HG02759 (cell line): ENCODE results near the gene CLCN2.
A peak's percentile ranks its signal among the peaks of the same experiment; 100 is the strongest.

Experiments used
- ATAC-seq: cut with Tn5 transposase; IDR thresholded peaks from one replicate; pipeline ENCODE4 v1.9.1; 2021; ENCODE audit warnings: mild to moderate bottlenecking, moderate library complexity; ENCODE audit not compliant: unreplicated experiment

CLCN2 gene

GRCh38 chr3:184381261-184382224 lies 20.1 kb upstream of the CLCN2 start:
- no peak for ATAC-seq

GRCh38 chr3:184380627-184381260 lies 19.3 kb upstream of the CLCN2 start:
- ATAC-seq = no peak

GRCh38 chr3:184380185-184380626 lies 18.8 kb upstream of the CLCN2 start:
- ATAC-seq = no peak

- no peak for ATAC-seq
Measured at GRCh38 chr3:184379358-184380184, 18.2 kb upstream of the CLCN2 start, which contains the start of gene CHRD. CHRD (plus strand) TSS chr3:184380054; CDS start chr3:184380319, 265 bp downstream.

GRCh38 chr3:184378651-184379357 lies 17.4 kb upstream of the CLCN2 start:
- no peak for ATAC-seq

- no peak for ATAC-seq
Measured at GRCh38 chr3:184377882-184378445, 16.6 kb upstream of the CLCN2 start, which contains the start of gene THPO. THPO (minus strand) TSS chr3:184378207; CDS start chr3:184376259, 1,948 bp downstream.

GRCh38 chr3:184377374-184377773 lies 16.0 kb upstream of the CLCN2 start:
- ATAC-seq = no peak

- no peak for ATAC-seq
Measured at GRCh38 chr3:184375747-184376461, 14.5 kb upstream of the CLCN2 start.

- ATAC-seq = no peak
Measured at GRCh38 chr3:184373422-184373821, 12.0 kb upstream of the CLCN2 start.

- ATAC-seq = no peak
Measured at GRCh38 chr3:184372911-184373310, 11.5 kb upstream of the CLCN2 start.

- no peak for ATAC-seq
Measured at GRCh38 chr3:184372296-184372821, 11.0 kb upstream of the CLCN2 start.

GRCh38 chr3:184371570-184372018 lies 10.2 kb upstream of the CLCN2 start:
- peak; percentile 76 for ATAC-seq

GRCh38 chr3:184368586-184369183 lies 7.3 kb upstream of the CLCN2 start:
- no peak for ATAC-seq

GRCh38 chr3:184368116-184368515 lies 6.7 kb upstream of the CLCN2 start:
- no peak for ATAC-seq

- ATAC-seq = no peak
Measured at GRCh38 chr3:184366619-184367289, 5.3 kb upstream of the CLCN2 start.

- ATAC-seq = peak; percentile 85
Measured at GRCh38 chr3:184362668-184363546, 1.5 kb upstream of the CLCN2 start.
